Heart left ventricle (tissue), 13 donors: ENCODE measurements around the gene PDGFC.

Experiments
- POLR2A ChIP-seq, 2 donors: fragments of 450-650 bp; IDR thresholded peaks; one replicate each; pipeline ENCODE4 v1.6.1; 2017; ENCODE audit warnings: antibody characterized with exemption in 2 of 2, mild to moderate bottlenecking in 2 of 2, moderate library complexity in 2 of 2
- TF ChIP-seq, protein P1 (sequence below), 12 donors: fragments of 200-600 bp; sonication (generic) in 4 of 12; IDR thresholded peaks; one replicate each; pipeline versions ENCODE4 v1.5.0 to v1.8.0; 2018 to 2022; ENCODE audit warnings: antibody characterized with exemption in 12 of 12, mild to moderate bottlenecking in 5 of 12
- donor health status: ischemic (EF 13 %, LVEDD 7.1; RV severe dilation, severe dysfunction).
- donor health status: DM: no; HTN: yes; CAD: no.
- donor health status: DM: no; HTN: no; CAD: no.
- donor health status: ischemic (EF 25% LVEDD 6.9; RV normal size, moderate dysfunction).
- donor health status: ischemic (EF 25% LVEDD 5.7; RV mildly dilated, moderate dysfunction).
- donor health status: ischemic (EF 35%, LVEDD 5.7; RV mildly dilated, moderate dysfunction).
- donor health status: nonischemic (EF 11% LVEDD 7.7; RV severe dilation, severe dysfunction).
- donor health status: DM: yes; HTN: yes; CAD: no.
- donor health status: PGD.
- donor health status: ischemic (EF 29% LVEDD 5.4; RV normal size, mild dysfunction).
- donor health status: nonischemic (EF 23%, LVEDD 6.1; RV moderate dilation, normal function).

DNA sequence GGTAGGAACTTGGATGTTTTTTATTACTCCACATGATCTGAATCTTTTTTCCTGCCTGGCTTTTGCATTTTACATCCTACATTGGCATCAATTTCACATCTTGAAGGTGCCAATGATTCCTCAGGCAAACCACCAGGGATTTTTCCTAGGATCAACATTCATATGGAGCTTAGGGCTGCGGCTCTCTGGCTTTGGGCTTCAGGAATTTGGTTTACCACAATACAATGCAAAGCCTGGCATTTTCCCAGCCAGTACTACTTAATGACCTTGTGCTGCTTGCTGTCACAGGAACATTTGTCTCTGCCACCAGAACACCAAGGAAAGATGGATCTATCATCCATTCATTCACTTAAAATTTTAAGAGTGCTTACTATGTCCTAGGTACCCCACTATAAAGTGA lies 180.7 kb downstream of the PDGFC start:
- TF ChIP-seq, protein P1, sequence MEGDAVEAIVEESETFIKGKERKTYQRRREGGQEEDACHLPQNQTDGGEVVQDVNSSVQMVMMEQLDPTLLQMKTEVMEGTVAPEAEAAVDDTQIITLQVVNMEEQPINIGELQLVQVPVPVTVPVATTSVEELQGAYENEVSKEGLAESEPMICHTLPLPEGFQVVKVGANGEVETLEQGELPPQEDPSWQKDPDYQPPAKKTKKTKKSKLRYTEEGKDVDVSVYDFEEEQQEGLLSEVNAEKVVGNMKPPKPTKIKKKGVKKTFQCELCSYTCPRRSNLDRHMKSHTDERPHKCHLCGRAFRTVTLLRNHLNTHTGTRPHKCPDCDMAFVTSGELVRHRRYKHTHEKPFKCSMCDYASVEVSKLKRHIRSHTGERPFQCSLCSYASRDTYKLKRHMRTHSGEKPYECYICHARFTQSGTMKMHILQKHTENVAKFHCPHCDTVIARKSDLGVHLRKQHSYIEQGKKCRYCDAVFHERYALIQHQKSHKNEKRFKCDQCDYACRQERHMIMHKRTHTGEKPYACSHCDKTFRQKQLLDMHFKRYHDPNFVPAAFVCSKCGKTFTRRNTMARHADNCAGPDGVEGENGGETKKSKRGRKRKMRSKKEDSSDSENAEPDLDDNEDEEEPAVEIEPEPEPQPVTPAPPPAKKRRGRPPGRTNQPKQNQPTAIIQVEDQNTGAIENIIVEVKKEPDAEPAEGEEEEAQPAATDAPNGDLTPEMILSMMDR (IDR thresholded peaks at IDR 0.05), result no peak
- no peak for TF ChIP-seq POLR2A (IDR thresholded peaks at IDR 0.05)
